ENCODE results near the gene MICAL2.

The MICAL2 gene

DNA sequence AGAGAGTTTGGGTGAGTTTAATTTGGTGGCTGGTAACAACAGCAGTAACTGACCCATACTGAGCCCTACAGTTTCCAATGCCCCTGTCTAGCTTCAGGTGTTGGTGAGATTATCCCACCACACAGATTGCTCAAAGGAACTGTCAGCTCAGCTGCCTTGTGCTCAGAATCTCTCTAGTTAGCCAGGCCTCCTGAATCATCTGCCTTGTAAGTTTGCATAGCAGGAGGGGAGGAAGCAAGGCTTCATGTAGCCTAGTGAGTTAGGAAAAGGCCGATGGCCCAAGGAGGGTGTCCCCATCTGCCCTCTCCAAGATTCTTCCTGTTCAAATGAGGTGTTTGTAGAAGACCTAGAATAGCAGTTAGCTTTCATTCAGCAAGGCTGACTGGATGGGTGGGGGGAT is 74.3 kb downstream of the MICAL2 start:
- Mint-ChIP-seq H3K27ac (no peak overlapping the region), H3K4me1 (peaks cover 23% of the 10 kb centered on the region), H3K9me3 (no peaks in the 10 kb centered on the region), H3K4me3 (no peak overlapping the region), H3K36me3 (no peaks in the 10 kb centered on the region), H3K27me3 (no peaks in the 10 kb centered on the region)

- H3K9me3 Mint-ChIP-seq, result no peaks in the 10 kb centered on the region
- H3K27ac Mint-ChIP-seq, result peak overlapping the region; percentile 68
- H3K27me3 Mint-ChIP-seq, result no peaks in the 10 kb centered on the region
- H3K4me3 Mint-ChIP-seq, result no peak overlapping the region
- H3K36me3 Mint-ChIP-seq, result no peaks in the 10 kb centered on the region
- peaks cover 24% of the 10 kb centered on the region for H3K4me1 Mint-ChIP-seq
Observed at GRCh38 chr11:12185106-12185690, 74.8 kb downstream of the MICAL2 start.

- H3K27me3 Mint-ChIP-seq, result no peaks in the 10 kb centered on the region
- no peak overlapping the region for H3K4me3 Mint-ChIP-seq
- peaks cover 32% of the 10 kb centered on the region for H3K4me1 Mint-ChIP-seq
- H3K9me3 Mint-ChIP-seq, result no peaks in the 10 kb centered on the region
- H3K36me3 Mint-ChIP-seq, result no peaks in the 10 kb centered on the region
- no peak overlapping the region for H3K27ac Mint-ChIP-seq
Observed at GRCh38 chr11:12185914-12186313, 75.5 kb downstream of the MICAL2 start.

DNA sequence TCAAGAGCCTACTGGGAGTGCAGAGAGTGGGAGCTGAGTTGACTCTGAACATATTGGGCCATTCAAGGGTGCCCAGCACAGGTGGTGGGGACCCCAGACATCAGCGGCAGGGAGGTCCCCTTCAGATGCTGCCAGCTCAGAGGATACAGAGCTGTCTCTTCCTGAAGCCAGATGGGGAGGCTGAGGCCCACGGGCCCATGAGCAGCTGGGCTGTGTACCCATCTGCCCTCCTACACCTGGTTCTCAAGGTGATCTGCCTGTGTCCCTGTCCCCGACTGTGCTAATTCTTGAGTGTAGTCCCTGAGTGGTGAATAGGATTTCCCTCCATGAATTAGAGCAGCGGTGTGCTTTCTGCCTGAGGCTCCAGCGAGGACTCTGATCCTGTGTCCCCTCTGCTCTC is 76.3 kb downstream of the MICAL2 start:
- Mint-ChIP-seq H3K4me3 (no peak overlapping the region), H3K4me1 (peaks cover 32% of the 10 kb centered on the region), H3K36me3 (no peaks in the 10 kb centered on the region), H3K27me3 (no peaks in the 10 kb centered on the region), H3K27ac (no peak overlapping the region), H3K9me3 (no peaks in the 10 kb centered on the region)

GRCh38 chr11:12187399-12187798 is 77.0 kb downstream of the MICAL2 start:
- peaks cover 32% of the 10 kb centered on the region for H3K4me1 Mint-ChIP-seq
- H3K9me3 Mint-ChIP-seq, result no peaks in the 10 kb centered on the region
- no peak overlapping the region for H3K27ac Mint-ChIP-seq
- no peaks in the 10 kb centered on the region for H3K36me3 Mint-ChIP-seq
- no peak overlapping the region for H3K4me3 Mint-ChIP-seq
- no peaks in the 10 kb centered on the region for H3K27me3 Mint-ChIP-seq

DNA sequence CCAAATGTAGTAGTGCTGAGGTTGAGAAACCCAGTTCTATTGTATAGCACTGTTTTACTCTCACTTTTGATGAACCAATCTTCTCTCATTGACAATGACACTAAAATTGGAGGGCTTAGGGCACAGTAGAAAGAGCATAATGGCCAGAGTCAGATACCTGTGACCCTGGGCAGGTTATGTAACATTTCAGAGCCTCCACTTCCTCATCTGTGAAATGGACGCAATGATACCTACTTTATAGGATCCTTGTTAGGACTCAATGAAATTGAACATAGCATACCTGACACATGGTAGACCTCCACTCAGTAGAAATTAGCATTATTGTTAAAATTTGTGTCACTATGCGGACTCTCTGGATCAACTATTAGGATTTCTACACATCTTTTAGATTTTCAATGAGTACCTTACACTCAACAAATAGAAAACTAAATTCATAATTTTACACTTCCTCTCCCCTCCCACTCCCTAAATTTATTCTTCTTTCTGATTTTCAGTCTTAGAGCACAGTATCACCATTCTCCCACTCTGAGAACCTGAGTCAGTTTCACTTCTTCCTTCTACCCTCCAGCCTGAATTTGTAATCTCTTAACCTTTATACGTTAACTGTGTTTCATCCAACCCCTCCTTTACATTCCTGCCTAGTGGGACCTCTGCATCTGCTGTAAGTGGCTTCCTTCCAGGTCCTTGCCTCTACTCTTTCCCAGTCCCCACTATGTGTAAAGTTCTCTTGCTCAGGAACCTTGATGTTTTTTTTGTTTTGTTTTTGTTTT is 78.3 kb downstream of the MICAL2 start:
- H3K9me3 Mint-ChIP-seq, result no peaks in the 10 kb centered on the region
- no peak overlapping the region for H3K4me3 Mint-ChIP-seq
- peaks cover 43% of the 10 kb centered on the region for H3K4me1 Mint-ChIP-seq
- H3K27ac Mint-ChIP-seq, result peak overlapping the region; percentile 36
- no peaks in the 10 kb centered on the region for H3K36me3 Mint-ChIP-seq
- H3K27me3 Mint-ChIP-seq, result no peaks in the 10 kb centered on the region

GRCh38 chr11:12189543-12190235 is 79.3 kb downstream of the MICAL2 start:
- no peak overlapping the region for H3K4me3 Mint-ChIP-seq
- no peaks in the 10 kb centered on the region for H3K27me3 Mint-ChIP-seq
- no peak overlapping the region for H3K27ac Mint-ChIP-seq
- H3K36me3 Mint-ChIP-seq, result no peaks in the 10 kb centered on the region
- no peaks in the 10 kb centered on the region for H3K9me3 Mint-ChIP-seq
- peaks cover 53% of the 10 kb centered on the region for H3K4me1 Mint-ChIP-seq

DNA sequence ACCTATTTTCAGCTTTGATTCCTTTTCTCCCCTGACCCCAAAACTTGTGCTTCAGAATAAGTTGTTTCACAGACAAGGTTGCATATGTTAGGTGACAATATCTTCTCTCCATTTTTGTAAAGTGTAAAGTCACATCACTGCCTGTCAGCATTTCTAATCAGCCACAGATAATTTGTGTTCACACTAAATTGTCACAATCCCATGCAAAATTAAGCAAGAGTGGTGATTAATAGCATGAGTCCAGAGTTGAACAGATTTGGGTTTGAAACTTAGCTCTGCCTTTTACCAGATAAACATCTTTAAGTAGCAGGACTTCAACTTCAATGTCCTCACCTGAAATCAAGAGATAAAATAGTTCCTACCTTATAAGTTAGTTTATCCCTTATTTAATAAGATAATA is 80.1 kb downstream of the MICAL2 start:
- Mint-ChIP-seq H3K4me3 (no peak overlapping the region), H3K36me3 (no peaks in the 10 kb centered on the region), H3K27ac (peak overlapping the region; percentile 2), H3K27me3 (no peaks in the 10 kb centered on the region), H3K9me3 (no peaks in the 10 kb centered on the region), H3K4me1 (peaks cover 61% of the 10 kb centered on the region)

- H3K27ac Mint-ChIP-seq, result peak overlapping the region; percentile 52
Observed at GRCh38 chr11:12192794-12193514, 82.6 kb downstream of the MICAL2 start.

GRCh38 chr11:12193515-12194336 is 83.3 kb downstream of the MICAL2 start:
- Mint-ChIP-seq H3K27ac (peak overlapping the region; percentile 60), H3K4me1 (peaks cover 82% of the 10 kb centered on the region), H3K36me3 (no peaks in the 10 kb centered on the region), H3K4me3 (no peak overlapping the region), H3K9me3 (no peaks in the 10 kb centered on the region), H3K27me3 (no peaks in the 10 kb centered on the region)

More at GRCh38 chr11:12192794-12193514, 82.6 kb downstream of the MICAL2 start:
- H3K9me3 Mint-ChIP-seq, result no peaks in the 10 kb centered on the region
- no peaks in the 10 kb centered on the region for H3K36me3 Mint-ChIP-seq
- H3K4me1 Mint-ChIP-seq, result peaks cover 81% of the 10 kb centered on the region
- H3K27me3 Mint-ChIP-seq, result no peaks in the 10 kb centered on the region
- no peak overlapping the region for H3K4me3 Mint-ChIP-seq

DNA sequence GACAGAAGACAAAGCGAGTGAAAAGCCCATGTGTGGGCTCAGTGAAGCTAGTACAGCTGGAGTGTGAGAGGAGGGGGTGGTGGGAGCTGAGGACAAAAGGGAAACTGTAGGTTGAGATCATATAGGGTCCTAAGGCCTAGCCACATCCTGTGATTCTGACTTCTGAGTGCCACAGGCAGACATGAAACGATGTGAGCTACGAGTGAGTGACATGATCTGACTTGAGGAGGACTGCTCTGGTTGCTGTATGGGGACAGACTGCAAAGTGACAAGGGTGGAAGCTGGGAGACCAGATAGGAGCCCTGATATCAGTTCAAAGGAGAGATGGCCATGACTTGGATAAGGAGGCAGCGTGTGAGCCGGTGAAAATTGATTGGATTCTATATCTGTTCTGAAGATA is 85.4 kb downstream of the MICAL2 start:
- Mint-ChIP-seq H3K27ac (peak overlapping the region; percentile 94), H3K36me3 (no peaks in the 10 kb centered on the region), H3K4me1 (peaks cover 80% of the 10 kb centered on the region), H3K27me3 (no peaks in the 10 kb centered on the region), H3K9me3 (no peaks in the 10 kb centered on the region), H3K4me3 (peak overlapping the region; percentile 85)

DNA sequence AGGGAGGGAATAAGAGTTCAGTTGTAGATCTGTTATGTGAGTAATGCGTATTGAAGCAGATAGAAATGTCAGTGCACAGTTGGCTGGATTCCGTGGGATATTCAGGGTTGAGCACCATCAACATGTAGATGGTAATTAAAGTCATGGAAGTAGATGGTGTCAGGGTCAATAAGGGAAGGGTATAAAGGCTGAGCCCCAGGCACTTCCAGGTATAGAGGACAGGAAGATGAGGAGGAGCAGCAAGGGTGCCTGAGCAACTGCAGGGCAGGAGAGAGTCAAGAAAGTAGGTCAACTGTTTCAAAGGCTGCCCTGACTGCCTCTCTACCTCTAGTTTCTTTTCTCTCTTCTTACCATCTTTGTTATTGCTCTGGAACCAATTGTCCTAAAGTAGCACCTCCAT is 85.9 kb downstream of the MICAL2 start:
- Mint-ChIP-seq H3K27ac (peak overlapping the region; percentile 94), H3K4me1 (peaks cover 80% of the 10 kb centered on the region), H3K9me3 (no peaks in the 10 kb centered on the region), H3K36me3 (no peaks in the 10 kb centered on the region), H3K4me3 (peak overlapping the region; percentile 85), H3K27me3 (no peaks in the 10 kb centered on the region)

DNA sequence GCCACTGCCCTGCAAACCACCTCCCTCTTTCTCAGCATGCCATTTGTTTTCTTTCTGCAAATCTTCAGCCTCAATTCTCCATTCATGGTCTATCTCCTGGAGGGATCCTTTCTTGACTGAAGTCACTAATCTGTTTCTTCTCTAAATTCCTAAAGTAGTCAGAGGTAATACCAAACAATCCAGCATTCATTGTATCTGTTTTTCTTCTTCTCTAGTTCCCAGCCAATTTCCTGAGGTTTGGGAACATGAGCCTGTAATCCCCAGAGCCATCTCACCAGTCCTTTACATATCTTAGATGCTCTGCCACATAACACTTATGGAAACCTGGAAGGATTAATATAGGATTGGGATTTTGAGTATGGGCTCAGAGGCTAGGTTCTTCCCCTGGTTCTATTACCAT is 86.5 kb downstream of the MICAL2 start:
- H3K27ac Mint-ChIP-seq, result peak overlapping the region; percentile 94
- H3K27me3 Mint-ChIP-seq, result no peaks in the 10 kb centered on the region
- H3K4me3 Mint-ChIP-seq, result peak overlapping the region; percentile 85
- no peaks in the 10 kb centered on the region for H3K9me3 Mint-ChIP-seq
- no peaks in the 10 kb centered on the region for H3K36me3 Mint-ChIP-seq
- peaks cover 80% of the 10 kb centered on the region for H3K4me1 Mint-ChIP-seq

- Mint-ChIP-seq H3K9me3 (no peaks in the 10 kb centered on the region), H3K27ac (no peak overlapping the region), H3K4me1 (peaks cover 75% of the 10 kb centered on the region), H3K36me3 (peaks cover 3% of the 10 kb centered on the region), H3K27me3 (no peaks in the 10 kb centered on the region), H3K4me3 (peak overlapping the region; percentile 45)
Observed at GRCh38 chr11:12198251-12199222, 88.1 kb downstream of the MICAL2 start.

Measured in activated naive CD4-positive, alpha-beta T cell treated with anti-CD3 and anti-CD28 coated beads, Interleukin-2, amount 50 U/mL, for 24 hours (primary cell).